NCI-H146 treated with DMSO at 0.1 percent for 48 hours (cell line): Measurements from ENCODE around the gene KLK8.

Experiments used
- DNase-seq: peaks from one replicate; lab custom pipeline; 2025; ENCODE audit not compliant: unreplicated experiment; lab: John Stamatoyannopoulos, UW

KLK8 gene

DNA sequence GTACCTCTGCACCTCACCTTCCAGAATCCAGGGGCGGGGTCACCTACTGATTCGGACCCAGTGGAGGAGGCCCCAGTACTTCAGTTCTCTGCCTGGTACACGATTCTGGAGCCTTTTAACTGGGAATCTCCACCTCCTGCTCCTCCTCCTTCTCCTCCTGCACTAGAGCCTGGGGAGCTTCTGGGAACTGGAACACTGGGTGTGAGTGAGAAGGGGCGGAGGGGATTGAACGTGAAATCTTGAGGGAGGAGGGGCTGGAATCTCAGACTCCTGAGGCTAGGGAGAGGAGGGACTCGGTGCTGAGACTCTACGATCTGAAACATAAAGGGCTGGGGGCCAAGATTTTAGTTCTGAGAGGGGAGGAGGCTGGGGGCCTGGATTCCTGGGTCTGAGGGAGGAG, at the start of gene KLK8:
Gene KLK8 (minus strand): TSS at position 90 of the 400 bp plus-strand sequence. CDS start 437 bp downstream, outside the sequence.
- DNase-seq, result no peak

DNA sequence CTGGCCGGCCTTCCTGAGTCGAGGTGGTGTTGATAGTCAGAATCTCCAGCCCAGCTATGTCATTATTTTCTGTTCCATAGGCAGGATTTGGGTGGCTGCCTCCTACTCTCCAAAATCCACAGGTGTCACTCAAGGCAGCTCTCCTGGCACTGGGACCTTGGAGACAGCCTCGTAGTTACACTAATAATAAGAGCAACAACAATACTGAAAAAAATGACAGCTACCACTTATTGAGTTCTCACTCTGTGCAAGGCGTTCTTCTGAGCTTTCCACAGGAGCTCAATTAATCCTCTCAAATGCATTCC, 45.6 kb upstream of the KLK8 start:
- DNase-seq, result no peak

- no peak for DNase-seq
Measured at GRCh38 chr19:51044327-51044726, 42.9 kb upstream of the KLK8 start.

- no peak for DNase-seq
Measured at GRCh38 chr19:51043497-51043896, 42.1 kb upstream of the KLK8 start.

DNA sequence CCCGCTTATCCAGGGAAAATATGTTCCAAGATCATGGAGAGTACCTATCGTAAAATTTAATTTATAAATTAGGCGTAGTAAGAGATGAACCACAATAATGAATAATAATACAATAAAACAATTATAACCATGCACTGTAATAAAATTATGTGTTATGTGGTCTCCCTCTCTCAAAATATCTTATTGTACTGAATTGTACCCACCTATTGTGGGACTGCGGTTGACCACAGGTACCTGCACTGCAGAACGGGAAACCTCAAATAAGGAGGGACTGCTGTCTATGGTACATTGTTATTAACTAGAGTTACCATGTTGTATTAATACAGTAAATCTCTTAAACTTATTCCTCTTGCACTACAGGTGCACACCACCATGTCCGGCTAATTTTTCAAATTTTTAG, 38.7 kb upstream of the KLK8 start:
- DNase-seq, result no peak

DNA sequence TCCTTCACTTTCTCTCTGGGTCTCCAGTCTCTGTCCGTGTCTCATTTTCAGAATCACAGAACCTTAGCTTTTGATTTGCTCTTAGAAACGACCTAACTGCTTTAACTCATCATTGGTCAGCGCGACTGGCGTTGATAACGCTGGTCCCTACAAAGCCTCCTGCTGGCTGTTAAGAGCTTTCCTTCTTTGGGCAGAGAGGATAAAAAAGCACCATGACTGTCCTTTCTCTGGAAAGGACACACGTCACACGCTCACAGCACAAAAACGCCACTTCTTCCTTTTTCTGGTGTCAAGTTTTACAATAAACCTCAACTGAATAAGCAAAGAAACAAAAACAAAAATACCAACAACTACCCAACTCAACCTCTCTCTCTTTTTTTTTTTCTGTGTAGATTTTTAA, 35.1 kb upstream of the KLK8 start:
- DNase-seq, result no peak

- no peak for DNase-seq
Measured at GRCh38 chr19:51034704-51035103, 33.3 kb upstream of the KLK8 start, which contains the start of gene KLK12. Gene KLK12 (minus strand): TSS chr19:51035002. CDS start chr19:51034621, 381 bp downstream.

GRCh38 chr19:51031880-51032225, 30.4 kb upstream of the KLK8 start:
- no peak for DNase-seq

GRCh38 chr19:51031220-51031879, 29.9 kb upstream of the KLK8 start:
- no peak for DNase-seq

DNA sequence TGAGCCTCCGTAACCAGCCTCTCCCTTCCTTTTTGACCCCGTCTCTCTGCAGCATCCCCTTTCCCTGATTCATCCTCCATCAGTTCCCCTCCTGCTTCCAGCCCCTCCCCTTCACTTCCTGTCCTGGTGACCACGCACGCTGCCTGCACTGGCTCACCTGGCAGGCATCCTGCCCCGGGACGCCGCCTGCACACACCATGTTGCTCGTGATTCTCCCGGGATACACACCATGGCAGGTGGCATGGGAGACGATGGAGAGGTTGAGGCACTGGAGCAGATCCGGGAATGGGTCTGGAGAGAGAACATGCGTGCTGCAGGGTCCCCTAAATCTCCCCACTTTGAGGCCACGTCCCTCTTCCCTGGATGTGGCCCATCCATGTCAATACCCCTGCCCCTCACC, 29.2 kb upstream of the KLK8 start:
- no peak for DNase-seq

DNA sequence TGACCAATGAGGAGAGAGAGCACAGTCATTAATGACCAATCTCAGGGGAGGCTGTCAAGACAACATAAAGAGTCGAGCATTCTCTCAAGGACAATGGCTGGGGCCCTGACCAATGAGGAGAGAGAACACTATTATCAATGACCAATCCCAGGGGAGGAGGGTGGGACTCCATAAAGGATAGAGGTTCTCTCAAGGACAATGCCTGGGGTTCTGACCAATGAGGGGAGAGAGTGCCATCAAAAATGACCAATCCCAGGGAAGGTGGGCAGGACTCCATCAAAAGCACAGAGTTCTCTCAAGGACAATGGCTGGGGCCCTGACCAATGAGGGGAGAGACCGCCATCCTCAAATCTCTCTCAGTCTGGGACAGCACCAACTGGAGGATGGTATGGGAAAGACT, 28.3 kb upstream of the KLK8 start:
- DNase-seq, result no peak

DNA sequence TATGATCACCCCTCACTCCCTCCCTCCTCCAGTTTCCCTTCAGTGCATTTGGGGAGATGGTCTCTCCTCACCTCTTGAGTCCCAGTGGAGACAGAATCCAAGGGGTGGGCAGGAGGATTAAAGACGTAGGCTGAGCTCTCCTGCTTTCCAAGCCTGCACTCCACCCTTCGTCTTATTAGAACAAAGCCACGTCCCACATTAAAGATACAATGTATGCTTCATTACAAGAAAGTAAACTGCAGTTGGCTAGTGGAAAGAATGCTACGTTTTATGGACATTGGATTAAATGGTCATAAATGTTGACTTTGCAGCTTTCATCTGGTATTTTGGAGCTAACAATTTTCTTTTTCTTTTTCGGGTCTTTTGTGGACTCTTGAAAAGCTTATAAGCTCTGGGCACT, 26.5 kb upstream of the KLK8 start:
- no peak for DNase-seq

- no peak for DNase-seq
Measured at GRCh38 chr19:51027126-51027806, 25.9 kb upstream of the KLK8 start.

DNA sequence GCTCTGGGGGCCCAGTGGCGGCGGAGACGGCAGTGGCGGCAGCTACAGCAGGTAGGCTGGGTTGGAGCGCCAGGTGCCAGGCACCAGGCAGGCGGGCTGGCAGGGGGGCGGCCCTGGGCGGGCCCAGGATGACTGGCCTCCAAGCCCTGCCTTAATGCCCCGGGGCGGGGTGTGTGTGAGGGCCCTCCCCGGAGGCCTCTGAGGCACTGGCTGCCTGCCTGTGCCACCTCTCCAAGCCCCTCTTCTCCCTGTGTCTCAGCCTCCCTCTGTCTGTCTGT, 25.1 kb upstream of the KLK8 start, which contains the start of gene KLK11:
Gene KLK11 (minus strand): TSS at position 63 of the 278 bp plus-strand sequence. CDS start 985 bp downstream, outside the sequence.
- DNase-seq, result no peak

DNA sequence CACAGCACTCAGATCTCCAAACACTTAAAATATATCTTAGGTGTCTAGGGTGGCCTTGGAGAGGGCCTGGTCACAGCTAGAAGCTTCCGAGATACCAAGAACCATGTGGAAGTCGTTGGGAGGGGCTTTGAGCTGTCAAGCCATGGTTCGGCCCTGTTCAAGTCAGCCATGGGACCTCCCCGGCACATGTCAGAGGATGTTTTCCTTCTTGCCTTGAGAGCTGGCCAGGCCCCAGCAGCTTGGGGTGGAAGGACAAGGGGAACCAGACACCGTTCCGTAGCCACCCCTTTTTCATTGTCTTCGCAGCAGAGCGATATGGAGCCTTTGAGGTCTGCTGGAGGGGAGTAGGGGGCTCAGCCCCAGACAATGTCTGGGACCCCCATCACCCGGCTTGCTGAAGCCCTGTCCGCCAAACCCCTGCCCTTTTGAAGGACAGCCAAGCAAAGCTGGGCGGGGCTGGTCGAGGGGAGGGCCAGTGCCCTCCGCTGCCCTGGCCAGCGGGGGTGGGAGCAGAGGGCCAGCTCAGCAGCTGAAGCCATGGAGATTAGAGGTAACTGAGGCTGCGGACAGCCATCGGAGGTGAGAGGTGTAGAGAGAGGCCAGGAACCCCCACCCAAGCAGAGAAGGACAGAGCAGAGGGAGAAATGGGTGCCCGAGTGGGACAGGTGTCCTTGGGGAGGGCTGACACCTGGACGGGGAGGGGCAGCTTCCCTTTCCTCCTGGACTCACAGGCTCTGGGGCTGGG, 24.6 kb upstream of the KLK8 start:
- DNase-seq, result no peak

- no peak for DNase-seq
Measured at GRCh38 chr19:51025401-51025800, 24.0 kb upstream of the KLK8 start.

- DNase-seq, result peak; percentile 13
Measured at GRCh38 chr19:51024924-51025323, 23.5 kb upstream of the KLK8 start.

DNA sequence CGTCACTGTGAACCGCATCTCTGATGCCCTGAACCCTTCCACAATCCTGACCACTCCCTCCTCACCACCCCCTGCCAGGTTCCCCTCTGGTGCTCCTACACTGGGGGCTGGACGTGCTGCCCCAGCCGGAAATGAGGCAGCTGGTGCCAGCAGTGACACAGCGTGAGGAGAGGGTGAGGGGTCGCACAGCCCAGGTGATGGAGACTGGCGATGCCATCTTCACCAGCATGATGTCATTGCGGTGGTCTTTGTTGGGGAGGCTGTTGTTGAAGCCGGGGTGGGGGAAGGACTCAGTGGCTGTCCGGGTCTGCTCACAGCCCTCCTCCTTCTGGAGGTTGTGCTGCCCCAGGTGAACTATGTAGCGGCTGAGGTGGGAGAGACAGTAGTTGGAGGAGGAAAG, 22.5 kb upstream of the KLK8 start:
- DNase-seq, result no peak

DNA sequence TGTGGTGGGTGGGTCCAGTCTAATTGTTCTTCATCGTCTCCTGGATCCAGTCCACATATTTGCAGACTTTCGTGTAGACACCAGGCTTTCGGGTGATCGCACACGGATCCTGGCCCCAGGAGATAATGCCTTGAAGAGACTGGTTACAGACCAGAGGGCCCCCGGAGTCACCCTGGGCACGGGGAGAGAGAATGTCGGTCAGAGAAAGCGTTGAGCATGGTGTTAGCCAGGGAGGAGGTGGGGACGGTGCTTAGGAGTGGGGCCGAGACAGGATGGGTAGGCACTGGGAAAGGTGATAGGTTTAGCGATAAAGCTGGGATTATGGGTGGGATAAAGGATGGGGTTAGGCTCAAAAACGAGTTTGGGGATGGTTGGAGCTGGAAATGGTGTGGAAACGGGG, 21.1 kb upstream of the KLK8 start:
- DNase-seq, result no peak

GRCh38 chr19:51020988-51021651, 19.7 kb upstream of the KLK8 start:
- peak; percentile 27 for DNase-seq

- DNase-seq, result no peak
Measured at GRCh38 chr19:51019544-51019925, 18.1 kb upstream of the KLK8 start, which contains the start of gene KLK10. Gene KLK10 (minus strand): TSS chr19:51019709. CDS start chr19:51019130, 579 bp downstream.
